Measurements from ENCODE around the gene MTMR4.
A peak's percentile ranks its signal among the peaks of the same experiment; 100 is the strongest.

The MTMR4 gene

DNA sequence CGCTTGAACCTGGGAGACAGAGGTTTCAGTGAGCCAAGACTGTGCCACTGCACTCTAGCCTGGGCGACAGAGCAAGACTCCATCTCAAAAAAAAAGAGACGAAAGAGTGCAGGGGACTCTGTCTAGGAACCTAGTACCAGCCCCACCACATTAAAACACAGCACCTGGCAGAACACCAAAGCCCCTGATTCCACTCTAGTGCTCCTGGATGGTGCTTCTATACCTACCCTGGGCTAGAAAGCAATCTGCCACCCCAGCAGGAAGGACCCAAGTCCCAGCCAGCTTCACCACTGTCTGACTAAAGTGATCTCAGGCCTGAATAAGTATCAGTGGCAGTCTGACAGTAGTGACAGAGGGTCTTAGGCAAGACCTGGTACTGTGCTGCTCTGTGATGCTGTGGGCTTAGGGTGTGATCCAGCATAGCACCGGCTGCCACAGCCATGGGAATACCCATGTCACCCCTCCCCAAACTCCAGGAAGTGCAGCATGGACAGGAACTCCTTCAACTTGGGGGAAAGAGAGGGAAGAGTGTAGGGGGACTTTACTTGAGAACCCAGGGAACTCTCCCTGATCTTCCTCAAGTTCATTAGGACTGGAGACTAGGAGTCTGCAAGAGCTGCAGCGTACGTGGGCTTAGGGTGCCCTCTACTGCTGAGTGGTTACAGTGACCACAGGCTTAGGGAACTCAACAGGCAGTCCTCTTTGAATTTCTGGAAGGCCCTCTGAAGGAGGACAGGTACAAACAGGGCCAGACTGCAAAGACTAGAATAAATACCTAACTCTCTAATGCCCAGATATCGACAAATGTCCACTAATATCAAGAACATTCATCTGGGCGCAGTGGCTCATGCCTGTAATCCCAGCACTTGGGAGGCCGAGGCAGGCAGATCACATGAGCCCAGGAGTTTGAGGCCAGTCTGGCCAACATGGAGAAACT, 67.1 kb downstream of the MTMR4 start:
- Histone ChIP-seq H3K36me3 (no peaks in the 10 kb centered on the region), H3K9me3 (no peaks in the 10 kb centered on the region), H3K27ac (no peak overlapping the region), H3K4me3 (ENCODE audit: low read depth in 1 of 2, low read length in 1 of 2) (no peak overlapping the region), H3K4me1 (ENCODE audit: control insufficient read depth in 1 of 2, insufficient read depth in 1 of 2, low read depth in 1 of 2, low read length in 1 of 2) (no peaks in the 10 kb centered on the region), H3K27me3 (no peaks in the 10 kb centered on the region)
- TF ChIP-seq, protein P1, sequence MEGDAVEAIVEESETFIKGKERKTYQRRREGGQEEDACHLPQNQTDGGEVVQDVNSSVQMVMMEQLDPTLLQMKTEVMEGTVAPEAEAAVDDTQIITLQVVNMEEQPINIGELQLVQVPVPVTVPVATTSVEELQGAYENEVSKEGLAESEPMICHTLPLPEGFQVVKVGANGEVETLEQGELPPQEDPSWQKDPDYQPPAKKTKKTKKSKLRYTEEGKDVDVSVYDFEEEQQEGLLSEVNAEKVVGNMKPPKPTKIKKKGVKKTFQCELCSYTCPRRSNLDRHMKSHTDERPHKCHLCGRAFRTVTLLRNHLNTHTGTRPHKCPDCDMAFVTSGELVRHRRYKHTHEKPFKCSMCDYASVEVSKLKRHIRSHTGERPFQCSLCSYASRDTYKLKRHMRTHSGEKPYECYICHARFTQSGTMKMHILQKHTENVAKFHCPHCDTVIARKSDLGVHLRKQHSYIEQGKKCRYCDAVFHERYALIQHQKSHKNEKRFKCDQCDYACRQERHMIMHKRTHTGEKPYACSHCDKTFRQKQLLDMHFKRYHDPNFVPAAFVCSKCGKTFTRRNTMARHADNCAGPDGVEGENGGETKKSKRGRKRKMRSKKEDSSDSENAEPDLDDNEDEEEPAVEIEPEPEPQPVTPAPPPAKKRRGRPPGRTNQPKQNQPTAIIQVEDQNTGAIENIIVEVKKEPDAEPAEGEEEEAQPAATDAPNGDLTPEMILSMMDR (IDR thresholded peaks at IDR 0.05), result peak; percentile 33

DNA sequence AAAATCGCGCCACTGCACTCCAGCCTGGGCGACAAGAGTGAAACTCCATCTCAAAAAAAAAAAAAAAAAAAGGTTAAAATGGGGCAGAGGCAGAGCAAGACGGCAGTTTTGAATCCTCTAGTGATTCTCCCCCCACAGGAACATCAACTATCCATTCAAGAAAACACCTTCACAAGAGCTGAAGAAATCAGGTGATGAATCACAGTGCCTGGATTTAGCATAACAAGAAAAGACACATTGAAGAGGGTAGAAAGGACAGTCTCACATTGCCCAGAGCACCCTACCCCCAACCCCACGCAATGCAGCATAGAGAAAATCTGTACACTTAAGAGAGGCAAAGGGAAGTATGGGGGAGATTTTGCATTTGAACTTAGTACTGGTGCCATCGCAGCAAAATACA, 68.4 kb downstream of the MTMR4 start:
- Histone ChIP-seq H3K4me1 (ENCODE audit: control insufficient read depth in 1 of 2, insufficient read depth in 1 of 2, low read depth in 1 of 2, low read length in 1 of 2) (no peaks in the 10 kb centered on the region), H3K27ac (no peak overlapping the region), H3K9me3 (no peaks in the 10 kb centered on the region), H3K36me3 (no peaks in the 10 kb centered on the region), H3K27me3 (no peaks in the 10 kb centered on the region), H3K4me3 (ENCODE audit: low read depth in 1 of 2, low read length in 1 of 2) (no peak overlapping the region)
- TF ChIP-seq, protein P1 (IDR thresholded peaks at IDR 0.05), result no peak
